Large intestine (tissue), 3 donors: ENCODE data around the gene SRSF9. TPM values are rescaled to one million over a fixed set of nuclear protein-coding genes. Genes with fewer than 3 reads are reported as not detected.
A peak's percentile ranks its signal among the peaks of the same experiment; 100 is the strongest.

Experiments
- DNase-seq, 2 donors: peaks; one replicate each; pipeline versions ENCODE4 v3.0.0 to v3.0.0-alpha.2; 2013
- H3K27ac ChIP-seq: one replicate; pipeline ENCODE4 v1.5.1; 2013; ENCODE audit warnings: low read length
- H3K27me3 ChIP-seq: 2 replicates; pipeline ENCODE4 v1.6.1; 2013; ENCODE audit warnings: low read length; ENCODE audit not compliant: control insufficient read depth, insufficient read depth
- H3K36me3 ChIP-seq: 2 replicates; pipeline ENCODE4 v1.6.1; 2013; ENCODE audit warnings: low read length; ENCODE audit not compliant: control insufficient read depth, insufficient read depth
- H3K4me1 ChIP-seq: one replicate; pipeline ENCODE4 v1.6.1; 2013; ENCODE audit warnings: low read length; ENCODE audit not compliant: control insufficient read depth, insufficient read depth
- H3K4me3 ChIP-seq: one replicate; pipeline ENCODE4 v1.5.1; 2013; ENCODE audit warnings: low read length
- H3K9me3 ChIP-seq: one replicate; pipeline ENCODE4 v1.6.1; 2013; ENCODE audit warnings: mild to moderate bottlenecking, low read depth, low read length, moderate library complexity; ENCODE audit not compliant: control insufficient read depth
- WGBS: methylation state at CpG from one replicate; pipeline ENCODE4 v1.1.5; 2013; ENCODE audit warnings: low lambda C conversion rate; ENCODE audit not compliant: insufficient coverage; 5-methylcytosine and 5-hydroxymethylcytosine counted together
- polyA plus RNA-seq: library from polyadenylated mRNA; unstranded; fragments of 120-200 nt; gene quantifications from one replicate; pipeline ENCODE4 v1.2.1, GENCODE V29; 2013

SRSF9 gene
- polyA plus RNA-seq, 1 donor: 138 TPM

DNA sequence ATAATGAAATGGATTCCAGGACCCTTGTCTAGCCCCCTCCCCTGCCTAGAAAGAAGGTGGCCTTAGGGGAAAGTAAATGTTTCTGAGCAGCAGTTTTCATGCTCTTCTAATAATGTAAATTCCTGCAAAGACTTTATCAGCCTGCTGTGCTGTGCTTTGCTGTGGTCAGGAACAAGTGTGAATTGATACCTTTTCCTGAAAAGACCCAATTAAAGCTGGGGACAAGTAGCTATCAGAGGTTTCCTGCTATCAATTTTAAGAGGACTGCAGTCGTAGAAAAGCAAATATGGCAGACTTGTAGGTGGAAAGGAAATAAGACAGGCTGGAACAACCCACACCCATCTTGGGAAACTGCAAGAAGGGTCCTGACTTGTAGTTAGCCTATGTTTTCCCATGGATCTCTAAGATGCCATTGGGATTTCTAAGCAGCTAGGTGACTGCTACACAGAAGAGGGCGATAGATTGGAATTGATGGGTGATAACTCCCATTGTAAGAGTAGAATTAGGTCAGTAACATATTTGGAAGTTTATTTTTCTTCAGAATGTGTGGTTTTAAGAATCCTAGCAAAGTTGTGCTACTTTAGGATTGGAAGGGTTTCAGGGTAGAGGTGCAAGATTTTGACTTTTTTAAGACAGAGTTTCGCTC lies 29.4 kb upstream of the SRSF9 start:
- WGBS: 40% methylated on average over 1 of the region's 3 CpGs
- DNase-seq: no peak
- H3K27ac ChIP-seq: no peak overlapping the region
- peaks cover 34% of the 10 kb centered on the region for H3K36me3 ChIP-seq
- peaks cover 3% of the 10 kb centered on the region for H3K4me1 ChIP-seq
- H3K4me3 ChIP-seq: no peak overlapping the region
- no peaks in the 10 kb centered on the region for H3K27me3 ChIP-seq
- H3K9me3 ChIP-seq: no peaks in the 10 kb centered on the region

DNA sequence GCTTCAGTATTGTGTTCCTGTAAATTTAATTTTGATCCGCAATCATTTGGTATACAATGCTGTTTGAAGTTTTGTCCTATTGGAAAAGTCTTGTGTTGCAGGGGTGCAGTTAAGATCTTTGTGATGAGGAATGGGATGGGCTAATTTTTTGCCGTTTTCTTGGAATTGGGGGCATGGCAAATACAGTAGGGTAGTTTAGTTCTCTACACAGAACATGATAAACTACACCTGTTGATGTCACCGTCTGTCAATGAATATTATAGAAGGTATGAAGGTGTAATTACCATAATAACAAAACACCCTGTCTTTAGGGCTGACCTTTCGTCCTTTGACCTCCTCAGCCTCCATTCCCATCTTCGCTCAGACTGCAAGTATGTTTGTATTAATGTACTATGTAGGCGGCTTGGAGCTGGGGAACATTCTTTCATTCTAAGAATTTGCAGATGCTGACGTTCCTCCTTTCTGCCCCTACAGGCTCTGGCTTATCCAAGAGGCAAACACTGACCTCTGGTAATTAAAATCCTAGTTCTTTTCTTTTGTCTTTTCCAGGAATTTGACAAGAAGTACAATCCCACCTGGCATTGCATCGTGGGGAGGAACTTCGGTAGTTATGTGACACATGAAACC lies 28.1 kb upstream of the SRSF9 start:
- peaks cover 3% of the 10 kb centered on the region for H3K4me1 ChIP-seq
- peaks cover 21% of the 10 kb centered on the region for H3K36me3 ChIP-seq
- H3K4me3 ChIP-seq: peak overlapping the region; percentile 80
- H3K9me3 ChIP-seq: no peaks in the 10 kb centered on the region
- no peaks in the 10 kb centered on the region for H3K27me3 ChIP-seq
- DNase-seq: no peak
- WGBS: no CpG with 5 or more reads among the region's 9 CpGs
- no peak overlapping the region for H3K27ac ChIP-seq

DNA sequence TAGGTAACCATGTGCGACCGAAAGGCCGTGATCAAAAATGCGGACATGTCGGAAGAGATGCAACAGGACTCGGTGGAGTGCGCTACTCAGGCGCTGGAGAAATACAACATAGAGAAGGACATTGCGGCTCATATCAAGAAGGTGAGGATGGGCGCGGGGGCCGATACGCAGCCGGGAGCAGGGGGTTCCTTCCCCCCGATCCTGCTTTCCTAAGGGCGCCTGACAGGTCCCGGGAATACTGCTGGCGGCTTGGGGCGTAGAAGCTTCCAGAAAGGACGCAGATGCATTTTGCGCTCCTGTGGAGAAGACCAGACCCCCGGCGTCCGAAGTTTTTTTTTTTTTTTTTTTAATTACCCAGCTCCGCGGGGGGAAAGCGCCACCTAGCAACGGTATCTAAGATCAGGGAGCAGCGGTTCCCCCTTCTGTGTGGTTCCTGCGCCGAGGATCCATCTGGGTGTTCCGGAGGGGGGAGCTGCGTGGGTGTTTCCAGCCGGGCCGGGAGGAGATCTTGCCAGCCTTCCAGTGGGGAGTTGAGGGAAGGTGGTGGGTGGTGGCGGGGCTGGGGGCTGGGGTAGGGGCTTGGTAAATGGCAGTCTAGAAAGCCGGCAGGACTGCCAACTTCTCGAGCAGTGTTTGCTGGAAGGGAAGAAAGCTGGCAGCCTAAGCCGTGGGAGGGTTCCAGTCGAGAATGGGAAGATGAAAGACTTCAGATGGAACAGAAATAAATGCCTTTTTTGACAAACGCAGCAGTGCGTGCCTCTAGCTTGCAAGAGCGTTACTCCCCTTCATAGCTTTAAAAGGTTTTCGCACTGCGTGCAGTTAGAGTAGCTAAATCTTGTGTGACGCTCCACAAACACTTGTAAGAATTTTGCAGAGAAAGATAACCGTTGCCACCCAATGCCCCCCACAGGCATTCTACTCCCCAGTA lies 27.1 kb upstream of the SRSF9 start:
- peak; percentile 32 to 43 for DNase-seq
- no peaks in the 10 kb centered on the region for H3K27me3 ChIP-seq
- no CpG with 5 or more reads among the region's 47 CpGs for WGBS

DNA sequence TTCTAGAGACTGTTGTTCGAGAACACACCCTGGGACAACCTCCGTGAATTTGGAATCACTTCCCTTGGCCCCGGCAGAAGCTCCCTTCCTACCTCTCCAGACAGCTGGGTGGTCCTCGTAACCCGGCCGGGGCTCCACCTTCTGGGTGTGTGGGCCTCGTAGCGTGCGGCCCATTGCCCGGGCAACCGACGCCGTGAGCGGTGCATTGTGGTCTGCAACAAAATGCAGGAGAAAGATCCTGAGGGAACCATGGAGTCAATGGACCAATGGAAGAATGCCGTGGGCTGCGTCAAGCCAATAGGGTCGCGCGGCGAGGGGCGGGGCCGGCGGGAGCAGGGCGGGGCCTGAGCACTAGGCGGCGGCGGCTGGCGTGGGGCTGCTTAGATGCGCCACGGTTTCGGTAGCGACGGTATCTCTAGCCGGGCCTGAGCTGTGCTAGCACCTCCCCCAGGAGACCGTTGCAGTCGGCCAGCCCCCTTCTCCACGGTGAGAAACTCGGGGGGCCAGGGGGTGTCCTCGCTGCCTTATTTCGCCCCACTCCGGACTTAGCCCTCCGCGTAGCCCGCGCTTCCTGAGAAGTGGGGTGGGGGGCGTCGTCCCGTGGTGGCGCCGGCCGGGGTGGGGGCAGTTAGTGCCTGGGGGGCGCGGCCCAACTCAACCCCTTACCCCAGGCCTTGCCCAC lies 26.3 kb upstream of the SRSF9 start, which contains the start of gene DYNLL1:
Gene DYNLL1 (plus strand): TSS at position 383 of the 682 bp plus-strand sequence. CDS start 309 bp downstream, outside the sequence.
- H3K4me1 ChIP-seq: peaks cover 3% of the 10 kb centered on the region
- H3K27ac ChIP-seq: peak within 1 kb of the TSS; percentile 65
- H3K27me3 ChIP-seq: no peaks in the 10 kb centered on the region
- peaks cover 30% of the 10 kb centered on the region for H3K36me3 ChIP-seq
- WGBS: no CpG with 5 or more reads among the region's 53 CpGs
- H3K9me3 ChIP-seq: no peaks in the 10 kb centered on the region
- peak; percentile 93 to 97 for DNase-seq
- H3K4me3 ChIP-seq: peak within 1 kb of the TSS; percentile 80

More for the DNA sequence above, 27.1 kb upstream of the SRSF9 start:
- H3K4me1 ChIP-seq: peaks cover 3% of the 10 kb centered on the region
- peak overlapping the region; percentile 80 for H3K4me3 ChIP-seq
- peaks cover 22% of the 10 kb centered on the region for H3K36me3 ChIP-seq
- peak overlapping the region; percentile 65 for H3K27ac ChIP-seq
- no peaks in the 10 kb centered on the region for H3K9me3 ChIP-seq

DNA sequence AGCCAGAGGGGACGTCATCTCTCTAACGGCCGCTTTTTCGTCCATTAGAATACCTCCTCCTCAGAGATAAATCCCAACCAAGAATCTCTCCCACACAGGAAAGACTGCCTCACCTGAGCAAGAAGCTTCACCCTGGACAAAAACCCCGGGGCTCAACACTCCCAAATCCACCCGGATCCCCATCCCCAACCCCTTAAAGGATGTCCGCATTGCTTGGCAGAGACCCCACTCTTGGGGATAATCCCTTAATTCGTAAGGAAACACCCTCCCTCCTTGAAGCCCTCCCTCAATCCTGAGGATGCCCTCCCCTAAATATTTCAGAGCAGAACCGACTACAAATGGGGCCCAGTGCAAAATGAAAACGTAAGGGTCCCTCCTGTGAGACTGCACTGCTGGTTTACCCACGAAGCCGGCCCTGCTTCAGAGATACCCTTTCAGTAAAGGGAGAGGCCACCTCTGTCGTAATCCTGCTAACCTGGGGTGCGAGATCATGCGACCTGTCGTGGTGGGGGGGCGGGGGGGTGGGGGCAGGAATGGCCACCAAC lies 25.7 kb upstream of the SRSF9 start:
- DNase-seq: no peak
- no CpG with 5 or more reads among the region's 17 CpGs for WGBS
- H3K27me3 ChIP-seq: no peaks in the 10 kb centered on the region
- peak overlapping the region; percentile 63 for H3K27ac ChIP-seq
- peaks cover 3% of the 10 kb centered on the region for H3K4me1 ChIP-seq
- peak overlapping the region; percentile 67 for H3K4me3 ChIP-seq
- H3K9me3 ChIP-seq: no peaks in the 10 kb centered on the region
- H3K36me3 ChIP-seq: peaks cover 31% of the 10 kb centered on the region

DNA sequence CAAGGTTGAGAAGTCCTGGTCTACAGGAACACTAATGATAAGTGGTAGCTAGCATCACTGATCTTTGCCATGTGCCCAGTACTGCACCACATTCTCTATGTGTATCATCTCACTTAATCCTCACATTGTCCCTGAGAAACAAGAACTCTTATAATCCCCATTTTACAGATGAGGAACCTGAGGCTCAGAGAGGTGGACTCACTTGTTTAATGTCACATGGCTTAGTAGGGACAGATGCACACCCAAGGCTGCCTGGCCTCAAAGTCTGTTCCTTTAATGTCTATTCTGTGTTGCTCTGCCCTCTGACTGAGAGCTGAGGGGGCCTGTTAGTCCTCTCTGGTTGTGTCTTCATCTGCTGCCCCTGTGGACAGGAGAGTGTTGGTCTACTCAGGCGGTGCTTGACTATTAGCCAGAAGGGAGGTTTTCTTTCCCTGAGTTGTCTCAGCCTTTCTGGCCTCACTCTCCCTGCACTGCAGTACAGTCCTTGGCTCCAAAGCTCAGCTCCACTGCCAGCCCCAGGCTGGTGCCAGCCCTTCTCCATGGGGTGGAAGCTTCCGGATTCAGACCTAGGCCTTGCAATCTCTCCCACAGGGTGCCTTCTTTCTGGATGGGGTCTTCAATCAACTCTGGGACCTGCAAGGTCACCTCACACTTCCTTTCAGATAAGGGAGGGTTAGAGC lies 21.4 kb upstream of the SRSF9 start:
- WGBS: no CpG with 5 or more reads among the region's 2 CpGs

DNA sequence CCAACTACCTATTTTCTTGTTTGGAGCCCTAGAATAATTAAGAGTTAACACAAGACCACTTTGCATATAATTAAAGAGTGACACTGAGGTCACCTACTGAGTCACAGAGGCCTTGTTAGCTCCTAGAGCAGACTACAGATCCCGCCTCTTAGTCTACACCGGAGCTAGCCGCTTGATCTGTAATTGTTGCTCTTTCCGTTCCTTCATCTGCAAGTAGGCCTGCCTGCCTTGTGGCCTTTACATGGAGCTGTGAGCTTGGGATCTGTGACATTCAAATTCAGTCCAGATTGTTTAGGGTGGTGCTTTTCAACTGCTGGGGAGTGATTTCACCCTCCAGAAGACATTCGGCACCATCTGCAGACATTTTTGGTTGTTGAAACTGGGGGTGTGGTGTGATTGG lies 20.8 kb upstream of the SRSF9 start:
- no peaks in the 10 kb centered on the region for H3K9me3 ChIP-seq
- no CpG with 5 or more reads among the region's 5 CpGs for WGBS
- H3K36me3 ChIP-seq: peaks cover 16% of the 10 kb centered on the region
- H3K27ac ChIP-seq: no peak overlapping the region
- no peak for DNase-seq
- H3K4me3 ChIP-seq: no peak overlapping the region
- peaks cover 3% of the 10 kb centered on the region for H3K4me1 ChIP-seq
- H3K27me3 ChIP-seq: no peaks in the 10 kb centered on the region

More for the DNA sequence above, 21.4 kb upstream of the SRSF9 start:
- H3K4me3 ChIP-seq: no peak overlapping the region
- H3K27me3 ChIP-seq: no peaks in the 10 kb centered on the region
- H3K36me3 ChIP-seq: peaks cover 16% of the 10 kb centered on the region
- no peak overlapping the region for H3K27ac ChIP-seq
- H3K9me3 ChIP-seq: no peaks in the 10 kb centered on the region
- no peak for DNase-seq
- H3K4me1 ChIP-seq: peaks cover 3% of the 10 kb centered on the region

DNA sequence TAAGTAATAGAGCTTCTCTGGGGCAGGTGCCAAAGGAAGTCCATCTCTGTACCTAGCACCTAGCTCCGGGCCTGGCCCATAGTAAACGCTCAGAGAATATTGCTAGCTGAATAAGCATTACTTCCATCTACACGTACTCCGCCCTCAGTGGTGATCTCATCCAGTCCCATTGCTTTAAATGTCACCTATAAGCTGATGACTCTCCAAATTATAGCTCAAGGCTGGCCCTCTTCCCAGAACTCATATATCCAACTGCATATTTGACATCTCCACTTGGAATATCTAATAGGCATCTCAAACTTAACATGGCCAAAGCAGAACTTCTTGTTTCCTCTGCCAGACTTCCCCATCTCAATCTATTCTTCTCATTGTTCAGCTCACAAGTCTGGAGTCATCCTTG lies 19.5 kb upstream of the SRSF9 start:
- Histone ChIP-seq H3K27me3 (no peaks in the 10 kb centered on the region), H3K9me3 (no peaks in the 10 kb centered on the region), H3K4me3 (no peak overlapping the region), H3K4me1 (no peaks in the 10 kb centered on the region), H3K27ac (no peak overlapping the region), H3K36me3 (peaks cover 16% of the 10 kb centered on the region)
- WGBS: 80% methylated on average over 1 of the region's 4 CpGs
- DNase-seq: no peak

DNA sequence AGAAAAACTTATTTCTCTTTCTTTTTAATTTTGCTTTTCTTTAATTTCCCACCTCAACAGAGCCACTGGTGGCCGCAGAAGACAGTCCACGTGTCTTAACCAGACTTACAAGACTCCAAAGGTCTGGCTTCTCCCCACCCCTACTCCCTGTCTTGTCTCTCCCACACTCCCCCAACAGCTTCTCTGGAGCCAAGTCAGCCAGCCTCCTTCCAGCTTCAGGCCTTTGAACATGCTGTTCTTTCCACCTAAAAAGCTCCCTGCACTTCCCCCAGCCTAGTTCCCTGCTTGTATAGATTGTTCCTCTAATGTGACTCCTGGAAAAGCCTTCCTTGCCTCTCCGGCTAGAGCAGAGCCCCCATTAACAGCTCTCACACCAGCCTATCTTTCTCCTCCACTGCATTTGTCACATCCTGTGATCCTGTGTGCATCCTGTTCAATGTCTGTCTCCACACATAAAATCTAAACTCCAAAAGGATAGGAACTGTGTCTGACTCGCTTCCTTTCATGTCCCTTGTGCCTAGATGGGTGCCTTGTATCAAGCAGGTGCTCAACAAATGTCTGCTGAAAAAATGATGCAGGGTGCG lies 18.6 kb upstream of the SRSF9 start:
- WGBS: 80% methylated on average over 1 of the region's 5 CpGs
- H3K4me1 ChIP-seq: no peaks in the 10 kb centered on the region
- H3K36me3 ChIP-seq: peaks cover 16% of the 10 kb centered on the region
- no peak overlapping the region for H3K27ac ChIP-seq
- DNase-seq: no peak
- no peaks in the 10 kb centered on the region for H3K27me3 ChIP-seq
- H3K9me3 ChIP-seq: no peaks in the 10 kb centered on the region
- no peak overlapping the region for H3K4me3 ChIP-seq
